ENCODE measurements around the gene INSRR. TPM values are rescaled to one million over a fixed set of nuclear protein-coding genes. Genes with fewer than 3 reads are reported as not detected.

The INSRR gene
- total RNA-seq, 2 experiments from 2014 or later, result not detected

DNA sequence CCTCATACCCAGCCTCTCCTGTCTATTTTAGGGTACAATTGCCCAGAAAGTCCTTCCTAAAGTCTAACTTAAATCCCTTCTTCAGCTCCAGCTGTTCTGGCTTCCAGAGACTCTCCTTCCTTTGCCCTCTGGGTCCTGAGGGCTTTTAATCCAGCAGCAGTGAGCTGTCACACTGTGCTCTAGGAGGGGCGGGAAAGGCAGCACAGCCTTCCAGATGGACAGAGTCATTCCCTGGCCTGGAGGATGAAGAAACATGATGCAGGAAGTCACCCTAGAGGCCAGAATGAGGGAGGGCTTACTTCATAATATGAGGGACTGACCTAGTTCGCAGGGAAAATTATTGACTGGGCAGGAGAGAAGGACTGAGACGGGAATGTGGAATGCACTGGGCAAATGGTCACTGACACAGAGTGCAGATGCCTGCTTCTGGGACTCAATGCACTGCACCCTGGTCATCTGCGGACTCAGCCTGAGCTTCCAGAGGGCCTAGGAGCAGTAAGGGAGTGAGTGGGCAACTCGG is 43.5 kb downstream of the INSRR start:
- Mint-ChIP-seq H3K9me3 (no peaks in the 10 kb centered on the region), H3K27ac (peak overlapping the region; percentile 100), H3K4me1 (ENCODE audit: low read depth) (peaks cover 55% of the 10 kb centered on the region), H3K36me3 (ENCODE audit: low read depth) (peaks cover 56% of the 10 kb centered on the region), H3K4me3 (peak overlapping the region; percentile 93), H3K27me3 (ENCODE audit: low read depth) (no peaks in the 10 kb centered on the region)
- CTCF ChIA-PET, result interaction anchor here (1.2 to 2.9 kb wide), 7 partner anchors 20 to 89 kb away, joined by 3 to 18 read pairs (median 4); partner anchors contain the start of genes INSRR and NTRK1
- intact Hi-C loops (cut with micrococcal nuclease), result loop anchor here (1.0 to 5.0 kb wide), 2 partner anchors 45 to 322 kb away; partner anchors contain the start of genes ETV3 and NTRK1
- no peak for DNase-seq

DNA sequence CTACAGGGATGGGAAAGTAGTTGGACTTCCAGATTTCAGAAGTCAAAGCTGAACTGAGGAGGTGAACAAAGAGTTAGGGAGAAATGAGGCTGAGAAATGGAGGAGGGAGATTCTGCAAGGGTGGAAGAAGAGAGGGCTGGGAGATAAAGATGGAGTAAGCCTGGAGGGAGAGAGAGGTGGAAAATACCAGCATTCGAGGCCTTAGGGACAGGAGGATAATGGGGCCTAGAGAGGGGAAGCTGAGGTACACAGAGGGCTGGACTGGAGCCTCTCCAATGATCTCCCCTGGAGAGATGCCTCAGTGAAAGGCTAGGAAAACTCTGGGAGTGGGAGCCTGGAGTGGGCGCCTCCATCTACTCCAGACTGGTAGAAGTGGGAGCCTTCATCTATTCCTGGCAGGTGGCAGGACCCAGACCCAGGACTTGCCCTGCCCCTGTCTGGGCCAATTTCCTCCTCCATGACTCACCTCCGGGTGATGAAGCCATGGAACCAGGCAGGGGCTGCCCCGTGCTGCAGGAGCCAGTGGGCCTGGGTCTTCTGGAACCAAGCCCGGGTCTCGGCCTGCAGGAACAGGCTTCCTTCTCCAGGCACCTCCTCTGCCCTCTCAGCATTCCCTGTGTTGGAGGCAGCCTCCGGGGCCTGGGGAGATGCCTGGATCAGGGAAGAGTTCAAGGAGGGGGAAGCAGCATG is 44.2 kb downstream of the INSRR start:
- peaks cover 56% of the 10 kb centered on the region for H3K4me1 Mint-ChIP-seq (ENCODE audit: low read depth)
- no peaks in the 10 kb centered on the region for H3K27me3 Mint-ChIP-seq (ENCODE audit: low read depth)
- CTCF ChIA-PET, result interaction anchor here (0.7 to 3.4 kb wide), 12 partner anchors 8 to 125 kb away, joined by 3 to 18 read pairs (median 4); partner anchors contain the start of genes INSRR and NTRK1
- H3K27ac Mint-ChIP-seq, result peak overlapping the region; percentile 100
- intact Hi-C loops (cut with micrococcal nuclease), result loop anchor here (1.0 to 5.0 kb wide), 2 partner anchors 46 to 323 kb away; partner anchors contain the start of genes ETV3 and NTRK1
- H3K9me3 Mint-ChIP-seq, result no peaks in the 10 kb centered on the region
- DNase-seq, result peak; percentile 77
- H3K36me3 Mint-ChIP-seq (ENCODE audit: low read depth), result peaks cover 60% of the 10 kb centered on the region
- peak overlapping the region; percentile 93 for H3K4me3 Mint-ChIP-seq

DNA sequence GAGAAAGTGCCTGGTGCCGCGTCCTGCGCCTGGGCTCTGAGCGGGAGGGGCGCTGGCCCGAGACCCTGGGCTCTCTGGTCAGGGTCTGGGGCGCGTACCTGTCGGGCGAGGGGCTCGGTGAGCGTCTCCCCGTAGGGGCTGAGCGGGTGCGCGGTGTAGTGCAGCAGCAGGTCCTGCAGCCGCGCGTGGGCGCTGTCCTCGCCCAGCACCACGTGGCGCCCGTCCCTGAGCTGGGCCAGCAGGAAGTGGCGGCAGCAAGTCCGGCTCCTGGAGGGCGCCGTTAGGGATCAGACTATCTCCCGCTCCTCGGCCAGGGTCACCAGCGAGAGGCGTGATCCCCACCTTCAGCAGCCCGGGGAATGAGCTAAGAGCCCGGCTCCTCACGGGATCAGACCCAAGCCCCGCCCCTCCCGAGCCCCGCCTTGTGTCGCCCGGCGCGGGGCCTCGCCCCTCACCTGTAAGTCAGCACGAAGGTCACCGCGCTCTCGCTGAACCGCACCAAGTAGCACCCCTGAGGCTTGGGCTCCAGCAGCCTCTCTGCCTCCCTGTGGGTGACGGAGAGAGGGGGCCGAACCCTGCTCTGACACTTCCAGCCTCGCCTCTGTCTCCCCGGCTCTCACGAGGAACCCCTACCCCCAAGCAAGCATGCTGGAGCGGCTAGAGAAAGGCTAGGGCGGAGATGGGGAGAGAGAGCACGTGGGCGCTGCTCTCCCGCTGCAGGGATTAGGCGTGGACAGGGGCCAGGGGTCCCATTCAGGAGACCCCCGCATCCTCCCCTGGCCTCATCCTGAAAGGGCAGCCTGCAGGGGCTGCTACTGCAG is 45.0 kb downstream of the INSRR start:
- intact Hi-C loops (cut with micrococcal nuclease), result no loop called here
- DNase-seq, result peak; percentile 77
- CTCF ChIA-PET, result interaction anchor here (0.7 to 3.4 kb wide), 12 partner anchors 8 to 124 kb away, joined by 3 to 18 read pairs (median 4); partner anchors contain the start of genes INSRR and NTRK1
- Mint-ChIP-seq H3K9me3 (no peaks in the 10 kb centered on the region), H3K4me1 (ENCODE audit: low read depth) (peaks cover 62% of the 10 kb centered on the region), H3K27ac (peak overlapping the region; percentile 100), H3K27me3 (ENCODE audit: low read depth) (no peaks in the 10 kb centered on the region), H3K36me3 (ENCODE audit: low read depth) (peaks cover 66% of the 10 kb centered on the region), H3K4me3 (peak overlapping the region; percentile 93)

DNA sequence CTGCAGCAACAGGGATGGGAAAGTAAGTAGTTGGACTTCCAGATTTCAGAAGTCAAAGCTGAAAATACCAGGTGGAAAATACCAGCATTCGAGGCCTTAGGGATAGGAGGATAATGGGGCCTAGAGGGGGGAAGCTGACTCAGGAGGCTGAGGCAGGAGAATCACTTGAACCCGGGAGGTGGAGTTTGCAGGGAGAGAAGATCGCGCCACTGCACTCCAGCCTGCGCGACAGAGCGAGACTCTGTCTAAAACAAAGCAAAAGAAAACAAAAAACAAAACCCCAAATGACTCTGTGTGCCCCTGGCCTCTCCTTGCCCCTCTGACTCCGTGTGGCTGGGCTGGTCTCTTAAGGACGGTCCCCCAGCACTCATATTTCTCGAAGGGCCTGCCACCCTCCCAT is 45.6 kb downstream of the INSRR start:
- H3K27ac Mint-ChIP-seq, result peak overlapping the region; percentile 100
- intact Hi-C loops (cut with micrococcal nuclease), result no loop called here
- H3K27me3 Mint-ChIP-seq (ENCODE audit: low read depth), result no peaks in the 10 kb centered on the region
- DNase-seq, result no peak
- H3K4me3 Mint-ChIP-seq, result peak overlapping the region; percentile 93
- CTCF ChIA-PET, result interaction anchor here (0.9 to 3.4 kb wide), 12 partner anchors 8 to 123 kb away, joined by 3 to 18 read pairs (median 4); partner anchors contain the start of genes INSRR and NTRK1
- H3K36me3 Mint-ChIP-seq (ENCODE audit: low read depth), result peaks cover 73% of the 10 kb centered on the region
- no peaks in the 10 kb centered on the region for H3K9me3 Mint-ChIP-seq
- H3K4me1 Mint-ChIP-seq (ENCODE audit: low read depth), result peaks cover 68% of the 10 kb centered on the region

DNA sequence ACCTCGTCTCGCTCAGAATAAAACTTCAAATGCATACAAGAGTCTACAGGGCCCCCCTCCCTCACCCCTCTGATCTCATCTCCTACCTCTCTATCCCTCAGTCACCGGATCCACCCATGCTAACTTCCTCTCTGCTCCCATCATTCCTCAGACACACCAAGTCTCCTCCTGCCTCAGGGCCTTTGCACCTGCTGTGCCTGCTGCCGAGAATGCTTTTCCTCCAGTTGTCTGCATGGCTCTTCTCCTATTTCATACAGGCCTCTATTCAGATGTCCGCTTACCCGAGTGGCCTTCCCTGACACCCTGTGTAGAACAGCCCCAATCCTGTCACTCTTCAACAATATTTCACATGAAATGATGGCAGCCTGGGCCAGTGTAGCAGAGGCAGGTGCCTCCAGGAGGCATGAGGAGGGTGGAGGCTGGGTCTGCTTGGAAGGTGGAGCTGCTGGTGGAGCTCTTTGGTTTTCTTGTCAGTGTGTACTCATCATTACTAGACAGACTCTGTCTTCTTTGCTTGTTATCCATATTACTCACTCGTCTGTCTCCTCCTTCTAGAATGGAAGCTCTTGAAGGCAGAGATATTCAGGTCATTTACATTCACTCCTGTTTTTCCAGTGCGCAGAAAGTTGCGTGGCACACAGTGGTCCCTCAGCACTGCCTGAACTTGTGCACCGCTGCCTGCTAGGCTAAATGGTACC is 46.5 kb downstream of the INSRR start:
- intact Hi-C loops (cut with micrococcal nuclease), result no loop called here
- Mint-ChIP-seq H3K27ac (peak overlapping the region; percentile 100), H3K36me3 (ENCODE audit: low read depth) (peaks cover 81% of the 10 kb centered on the region), H3K4me3 (peak overlapping the region; percentile 93), H3K27me3 (ENCODE audit: low read depth) (no peaks in the 10 kb centered on the region), H3K4me1 (ENCODE audit: low read depth) (peaks cover 74% of the 10 kb centered on the region), H3K9me3 (no peaks in the 10 kb centered on the region)
- CTCF ChIA-PET, result interaction anchor here (0.6 to 3.4 kb wide), 6 partner anchors 10 to 78 kb away, joined by 3 to 9 read pairs (median 4); no protein-coding TSS in a partner anchor
- no peak for DNase-seq

DNA sequence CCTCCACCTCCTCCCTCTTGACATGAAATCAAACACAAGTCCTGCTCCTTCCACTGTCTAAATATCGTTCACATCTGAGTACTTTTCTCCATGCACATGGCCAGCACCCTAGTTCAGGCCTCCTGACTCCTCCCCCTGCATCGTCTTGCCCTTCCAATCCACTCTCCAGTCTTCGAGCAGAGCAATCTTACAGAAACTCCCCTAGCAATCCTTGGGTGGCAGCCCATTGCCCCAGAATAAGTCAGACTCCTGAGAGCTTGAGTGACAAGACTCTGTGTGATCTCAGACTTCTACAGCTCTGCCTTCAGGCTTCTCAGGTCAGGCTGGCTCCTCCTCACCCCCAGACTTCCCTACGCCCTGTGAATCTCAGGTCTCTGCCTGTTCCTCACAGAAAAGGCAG is 47.7 kb downstream of the INSRR start:
- peak overlapping the region; percentile 28 for H3K27ac Mint-ChIP-seq
- intact Hi-C loops (cut with micrococcal nuclease), result no loop called here
- peak overlapping the region; percentile 17 for H3K4me3 Mint-ChIP-seq
- CTCF ChIA-PET, result interaction anchor here (0.6 kb wide), 1 partner anchor 14 kb away, joined by 3 read pairs; no protein-coding TSS in a partner anchor
- no peaks in the 10 kb centered on the region for H3K9me3 Mint-ChIP-seq
- H3K36me3 Mint-ChIP-seq (ENCODE audit: low read depth), result peaks cover 87% of the 10 kb centered on the region
- H3K4me1 Mint-ChIP-seq (ENCODE audit: low read depth), result peaks cover 73% of the 10 kb centered on the region
- H3K27me3 Mint-ChIP-seq (ENCODE audit: low read depth), result no peaks in the 10 kb centered on the region
- DNase-seq, result no peak

DNA sequence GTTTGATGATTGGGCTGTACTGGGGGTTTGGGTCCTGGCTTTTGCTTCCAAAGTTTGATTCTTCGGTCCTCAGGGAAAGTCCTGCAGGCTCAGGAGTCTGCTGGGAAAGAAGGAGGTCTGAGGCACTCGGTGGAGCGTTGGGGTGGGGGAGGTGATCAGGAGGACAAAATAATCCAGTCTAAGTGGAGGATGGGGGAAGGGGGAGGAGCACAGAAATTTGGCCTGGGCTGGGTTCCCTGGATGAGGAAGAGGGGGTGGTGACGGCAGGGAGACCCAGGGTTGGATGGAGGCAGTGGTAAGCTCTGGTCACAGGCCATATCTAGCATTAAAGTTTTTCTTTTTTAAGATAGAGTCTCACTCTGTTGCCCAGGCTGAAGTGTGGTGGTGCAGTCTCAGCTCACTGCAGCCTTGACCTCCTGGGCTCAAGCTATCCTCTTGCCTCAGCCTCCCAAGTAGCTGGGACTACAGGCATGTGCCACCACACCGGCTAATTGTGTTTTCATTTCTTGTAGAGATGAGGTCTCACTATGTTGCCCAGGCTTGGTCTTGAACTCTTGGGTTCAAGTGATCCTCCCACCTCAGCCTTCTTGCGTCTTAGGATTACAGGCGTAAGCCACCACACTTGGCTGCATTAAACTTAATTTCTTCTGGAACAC is 49.1 kb downstream of the INSRR start:
- Mint-ChIP-seq H3K27ac (no peak overlapping the region), H3K4me3 (no peak overlapping the region), H3K36me3 (ENCODE audit: low read depth) (peaks cover 80% of the 10 kb centered on the region), H3K27me3 (ENCODE audit: low read depth) (no peaks in the 10 kb centered on the region), H3K4me1 (ENCODE audit: low read depth) (peaks cover 67% of the 10 kb centered on the region), H3K9me3 (no peaks in the 10 kb centered on the region)
- no peak for DNase-seq
- CTCF ChIA-PET, result interaction anchor here (0.8 to 1.3 kb wide), 2 partner anchors 50 to 84 kb away, joined by 3 to 4 read pairs; partner anchors contain the start of gene INSRR
- intact Hi-C loops (cut with micrococcal nuclease), result no loop called here

DNA sequence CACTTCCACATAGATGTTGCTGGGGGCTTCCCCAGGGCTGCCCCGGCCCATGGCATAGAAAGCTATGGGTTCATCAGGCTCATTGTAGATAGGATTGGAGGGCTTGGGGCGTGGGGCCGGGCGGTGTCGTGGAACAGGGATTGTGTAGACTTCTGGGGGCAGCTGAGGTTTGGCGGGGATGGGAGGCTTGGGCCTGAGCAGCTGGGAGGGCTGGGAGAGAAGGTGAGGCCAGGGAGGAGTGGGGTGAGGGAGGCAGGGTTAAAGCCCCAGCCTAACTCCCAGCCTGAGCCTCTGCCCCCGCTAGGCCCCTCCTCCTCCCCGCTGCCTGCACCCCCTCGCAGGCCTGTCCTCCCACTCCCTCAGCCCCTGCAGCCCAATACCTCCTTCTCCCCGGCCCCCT is 49.6 kb downstream of the INSRR start:
- CTCF ChIA-PET, result interaction anchor here (1.3 to 3.0 kb wide), 2 partner anchors 11 to 50 kb away, joined by 4 to 14 read pairs; partner anchors contain the start of gene INSRR
- H3K27me3 Mint-ChIP-seq (ENCODE audit: low read depth), result no peaks in the 10 kb centered on the region
- intact Hi-C loops (cut with micrococcal nuclease), result no loop called here
- H3K36me3 Mint-ChIP-seq (ENCODE audit: low read depth), result peaks cover 75% of the 10 kb centered on the region
- no peak overlapping the region for H3K4me3 Mint-ChIP-seq
- DNase-seq, result no peak
- H3K9me3 Mint-ChIP-seq, result no peaks in the 10 kb centered on the region
- peaks cover 62% of the 10 kb centered on the region for H3K4me1 Mint-ChIP-seq (ENCODE audit: low read depth)
- H3K27ac Mint-ChIP-seq, result peak overlapping the region; percentile 16

DNA sequence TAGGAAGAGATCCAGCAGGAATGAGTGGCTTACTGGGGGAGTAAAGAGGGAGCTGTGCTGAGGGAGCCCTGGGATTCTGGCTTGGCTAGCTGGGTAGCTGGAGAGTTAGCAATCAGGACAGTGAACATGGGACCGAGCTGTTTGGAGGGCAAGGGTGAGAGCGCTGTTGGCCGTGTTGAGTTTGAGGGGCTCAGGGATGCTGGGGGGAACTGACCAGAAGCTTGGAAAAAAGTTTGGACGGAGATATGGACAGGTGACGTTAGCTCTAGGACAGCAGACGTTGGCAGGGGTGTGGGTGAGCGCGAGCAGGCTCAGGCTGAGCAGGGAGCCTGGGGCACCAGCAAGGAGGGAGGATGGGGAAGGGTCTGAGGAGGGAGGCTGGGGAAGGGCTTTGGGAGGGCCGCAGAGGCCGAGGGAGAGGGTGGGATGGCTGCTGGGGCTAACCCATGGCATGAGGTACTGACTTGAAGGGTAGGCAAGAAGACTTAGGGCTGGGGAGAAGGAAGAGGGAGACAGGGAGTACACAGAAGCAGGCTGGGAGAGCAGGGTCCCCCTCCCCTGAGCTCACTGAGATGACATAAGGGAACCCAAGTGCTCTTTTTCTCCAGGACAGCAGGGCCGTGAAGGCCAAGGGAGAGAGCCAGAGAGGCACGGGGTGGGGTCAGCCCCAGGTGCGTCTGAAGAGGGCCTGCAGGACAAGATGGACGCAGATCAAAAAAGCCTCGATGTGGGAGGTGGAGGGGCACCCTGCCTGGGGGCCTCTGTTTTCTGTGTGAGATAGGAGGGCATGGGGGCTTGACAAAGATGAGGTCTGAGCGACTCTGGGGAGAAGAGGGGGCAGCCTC is 50.5 kb downstream of the INSRR start:
- Mint-ChIP-seq H3K27me3 (ENCODE audit: low read depth) (no peaks in the 10 kb centered on the region), H3K4me3 (no peak overlapping the region), H3K9me3 (no peaks in the 10 kb centered on the region), H3K36me3 (ENCODE audit: low read depth) (peaks cover 66% of the 10 kb centered on the region), H3K4me1 (ENCODE audit: low read depth) (peaks cover 58% of the 10 kb centered on the region), H3K27ac (peak overlapping the region; percentile 92)
- CTCF ChIA-PET, result interaction anchor here (0.9 to 3.0 kb wide), 6 partner anchors 10 to 82 kb away, joined by 3 to 15 read pairs (median 6); partner anchors contain the start of gene NTRK1
- DNase-seq, result no peak
- intact Hi-C loops (cut with micrococcal nuclease), result no loop called here

DNA sequence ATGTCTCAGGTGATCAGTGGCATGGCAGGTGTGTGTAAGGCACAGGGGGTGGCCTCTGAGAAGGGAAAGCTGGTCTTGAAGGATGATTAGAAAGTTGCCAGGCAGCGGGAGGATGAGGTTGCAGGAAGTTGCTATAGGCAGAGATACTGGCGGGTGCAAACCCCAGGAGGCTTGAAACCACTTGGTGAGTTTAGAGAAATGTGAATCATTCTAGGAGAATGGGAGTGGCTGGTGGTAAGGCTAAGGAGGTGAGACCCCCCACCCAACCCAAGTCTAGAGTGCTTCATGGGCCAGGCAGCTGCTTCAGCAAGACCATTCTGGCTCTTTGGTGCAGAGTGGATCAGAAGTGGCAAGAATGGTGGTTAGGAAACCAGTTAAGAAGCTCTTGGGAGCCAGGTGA is 51.3 kb downstream of the INSRR start:
- CTCF ChIA-PET, result interaction anchor here (0.9 to 3.0 kb wide), 6 partner anchors 10 to 81 kb away, joined by 3 to 15 read pairs (median 6); partner anchors contain the start of gene NTRK1
- Mint-ChIP-seq H3K36me3 (ENCODE audit: low read depth) (peaks cover 58% of the 10 kb centered on the region), H3K27ac (peak overlapping the region; percentile 92), H3K27me3 (ENCODE audit: low read depth) (no peaks in the 10 kb centered on the region), H3K4me1 (ENCODE audit: low read depth) (peaks cover 50% of the 10 kb centered on the region), H3K4me3 (no peak overlapping the region), H3K9me3 (no peaks in the 10 kb centered on the region)
- peak; percentile 80 for DNase-seq
- intact Hi-C loops (cut with micrococcal nuclease), result loop anchor here (1.0 kb wide), 1 partner anchor 9 kb away; the partner anchor contains the start of gene SH2D2A

All from activated naive CD4-positive, alpha-beta T cell treated with anti-CD3 and anti-CD28 coated beads for 36 hours (primary cell).